HuH-7.5 (cell line): ENCODE measurements around the gene NUDT8.
"Not testable (repeated sequence)": the region's sequence is repeated elsewhere in the genome, so short reads cannot be mapped to it uniquely, and the experiment has no call there.

ENCODE experiments used
- DNase-seq: peaks from one replicate; pipeline ENCODE4 v3.0.0; 2011; ENCODE audit warnings: low spot score

The NUDT8 gene

DNA sequence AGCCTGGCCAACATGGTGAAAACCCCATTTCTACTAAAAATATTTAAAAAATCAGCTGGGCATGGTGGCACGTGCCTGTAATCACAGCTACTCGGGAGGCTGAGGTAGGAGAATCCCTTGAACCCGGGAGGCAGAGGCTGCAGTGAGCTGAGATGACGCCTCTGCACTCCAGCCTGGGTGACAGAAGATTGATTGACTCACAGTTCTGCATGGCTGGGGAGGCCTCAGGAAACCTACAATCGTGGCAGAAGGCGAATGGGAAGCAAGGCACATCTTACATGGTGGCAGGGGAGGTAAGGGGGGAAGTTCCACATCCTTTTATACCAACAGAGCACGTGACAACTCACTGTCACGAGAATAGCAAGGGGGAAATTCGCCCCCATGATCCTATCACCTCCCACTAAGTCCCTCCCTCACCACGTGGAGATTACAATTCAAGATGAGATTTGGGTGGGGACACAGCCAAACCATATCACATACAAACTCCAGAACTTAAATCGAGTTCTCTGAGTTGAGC lies 40.8 kb downstream of the NUDT8 start:
- not testable (repeated sequence) for DNase-seq

DNA sequence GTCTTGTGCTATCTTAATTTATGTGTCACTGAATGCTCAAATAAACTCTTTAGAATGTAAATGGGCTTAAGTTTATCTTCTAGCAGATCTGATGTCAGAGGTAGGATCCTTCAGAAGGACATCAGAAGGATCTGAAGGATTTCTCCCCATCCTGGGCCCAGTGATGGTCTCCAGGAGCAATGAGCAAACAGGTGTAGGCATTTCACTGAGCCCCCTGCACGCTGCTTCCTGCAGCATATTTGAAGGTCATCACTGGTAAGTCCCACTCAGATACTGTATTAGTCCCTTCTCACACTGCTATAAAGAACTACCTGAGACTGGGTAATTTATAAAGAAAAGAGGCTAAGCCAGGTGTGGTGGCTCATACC lies 41.6 kb downstream of the NUDT8 start:
- no peak for DNase-seq

DNA sequence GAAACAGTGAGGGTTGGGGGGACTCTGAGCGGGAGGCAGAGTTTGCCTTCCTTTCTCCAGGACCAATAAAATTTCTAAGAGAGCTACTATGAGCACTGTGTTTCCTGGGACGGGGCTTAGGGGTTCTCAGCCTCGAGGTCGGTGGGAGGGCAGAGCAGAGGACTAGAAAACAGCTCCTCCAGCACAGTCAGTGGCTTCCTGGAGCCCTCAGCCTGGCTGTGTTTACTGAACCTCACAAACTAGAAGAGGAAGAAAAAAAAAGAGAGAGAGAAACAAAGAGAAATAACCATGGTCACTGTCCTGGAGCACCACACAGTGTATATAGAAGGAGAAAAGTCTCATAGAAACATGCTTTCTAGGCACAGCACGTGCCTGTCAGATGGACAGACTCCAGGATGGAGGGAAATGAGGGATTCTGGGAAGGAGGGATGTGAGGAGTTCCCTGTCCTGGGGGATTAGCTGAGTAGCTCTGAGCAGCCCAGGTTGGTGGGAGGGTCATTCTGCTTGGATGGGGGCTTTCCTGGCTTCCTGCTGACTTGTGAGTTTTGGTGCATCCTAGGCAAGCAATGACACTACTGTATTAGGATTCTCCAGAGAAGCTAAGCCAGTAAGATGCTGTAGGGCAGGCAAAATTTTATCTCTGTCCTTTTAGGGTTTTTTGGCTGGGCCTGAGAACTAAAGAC lies 43.0 kb downstream of the NUDT8 start:
- DNase-seq: no peak

DNA sequence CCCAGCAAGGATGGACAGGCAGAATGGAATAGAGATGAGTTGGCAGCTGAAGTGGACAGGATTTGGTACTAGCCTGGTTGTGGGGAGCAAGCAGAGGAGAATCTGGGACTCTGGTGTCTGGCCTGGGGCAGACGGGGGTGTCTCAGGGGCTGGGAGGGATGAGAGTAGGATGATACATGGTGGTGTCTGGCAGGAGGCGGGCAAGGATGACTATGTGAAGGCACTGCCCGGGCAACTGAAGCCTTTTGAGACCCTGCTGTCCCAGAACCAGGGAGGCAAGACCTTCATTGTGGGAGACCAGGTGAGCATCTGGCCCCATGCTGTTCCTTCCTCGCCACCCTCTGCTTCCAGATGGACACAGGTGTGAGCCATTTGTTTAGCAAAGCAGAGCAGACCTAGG lies 43.8 kb downstream of the NUDT8 start:
- DNase-seq: no peak

DNA sequence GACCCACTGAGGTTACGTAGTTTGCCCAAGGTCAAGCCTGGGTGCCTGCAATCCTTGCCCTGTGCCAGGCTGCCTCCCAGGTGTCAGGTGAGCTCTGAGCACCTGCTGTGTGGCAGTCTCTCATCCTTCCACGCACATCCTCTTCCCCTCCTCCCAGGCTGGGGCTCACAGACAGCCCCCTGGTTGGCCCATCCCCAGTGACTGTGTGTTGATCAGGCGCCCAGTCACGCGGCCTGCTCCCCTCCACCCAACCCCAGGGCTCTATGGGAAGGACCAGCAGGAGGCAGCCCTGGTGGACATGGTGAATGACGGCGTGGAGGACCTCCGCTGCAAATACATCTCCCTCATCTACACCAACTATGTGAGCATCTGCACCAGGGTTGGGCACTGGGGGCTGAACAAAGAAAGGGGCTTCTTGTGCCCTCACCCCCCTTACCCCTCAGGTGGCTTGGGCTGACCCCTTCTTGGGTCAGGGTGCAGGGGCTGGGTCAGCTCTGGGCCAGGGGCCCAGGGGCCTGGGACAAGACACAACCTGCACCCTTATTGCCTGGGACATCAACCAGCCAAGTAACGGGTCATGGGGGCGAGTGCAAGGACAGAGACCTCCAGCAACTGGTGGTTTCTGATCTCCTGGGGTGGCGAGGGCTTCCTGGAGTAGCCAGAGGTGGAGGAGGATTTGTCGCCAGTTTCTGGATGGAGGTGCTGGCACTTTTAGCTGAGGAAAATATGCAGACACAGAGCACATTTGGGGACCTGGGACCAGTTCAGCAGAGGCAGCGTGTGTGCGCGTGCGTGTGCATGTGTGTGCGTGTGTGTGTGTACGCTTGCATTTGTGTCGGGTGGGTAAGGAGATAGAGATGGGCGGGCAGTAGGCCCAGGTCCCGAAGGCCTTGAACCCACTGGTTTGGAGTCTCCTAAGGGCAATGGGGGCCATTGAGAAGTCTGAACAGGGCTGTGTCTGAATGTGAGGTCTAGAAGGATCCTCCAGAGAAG lies 44.6 kb downstream of the NUDT8 start:
- no peak for DNase-seq

DNA sequence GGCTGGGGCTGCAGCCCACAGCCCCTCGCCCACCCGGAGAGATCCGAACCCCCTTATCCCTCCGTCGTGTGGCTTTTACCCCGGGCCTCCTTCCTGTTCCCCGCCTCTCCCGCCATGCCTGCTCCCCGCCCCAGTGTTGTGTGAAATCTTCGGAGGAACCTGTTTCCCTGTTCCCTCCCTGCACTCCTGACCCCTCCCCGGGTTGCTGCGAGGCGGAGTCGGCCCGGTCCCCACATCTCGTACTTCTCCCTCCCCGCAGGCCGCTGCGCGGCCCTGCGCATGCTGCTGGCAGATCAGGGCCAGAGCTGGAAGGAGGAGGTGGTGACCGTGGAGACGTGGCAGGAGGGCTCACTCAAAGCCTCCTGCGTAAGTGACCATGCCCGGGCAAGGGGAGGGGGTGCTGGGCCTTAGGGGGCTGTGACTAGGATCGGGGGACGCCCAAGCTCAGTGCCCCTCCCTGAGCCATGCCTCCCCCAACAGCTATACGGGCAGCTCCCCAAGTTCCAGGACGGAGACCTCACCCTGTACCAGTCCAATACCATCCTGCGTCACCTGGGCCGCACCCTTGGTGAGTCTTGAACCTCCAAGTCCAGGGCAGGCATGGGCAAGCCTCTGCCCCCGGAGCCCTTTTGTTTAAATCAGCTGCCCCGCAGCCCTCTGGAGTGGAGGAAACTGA lies 45.4 kb downstream of the NUDT8 start:
- DNase-seq: peak; percentile 69

DNA sequence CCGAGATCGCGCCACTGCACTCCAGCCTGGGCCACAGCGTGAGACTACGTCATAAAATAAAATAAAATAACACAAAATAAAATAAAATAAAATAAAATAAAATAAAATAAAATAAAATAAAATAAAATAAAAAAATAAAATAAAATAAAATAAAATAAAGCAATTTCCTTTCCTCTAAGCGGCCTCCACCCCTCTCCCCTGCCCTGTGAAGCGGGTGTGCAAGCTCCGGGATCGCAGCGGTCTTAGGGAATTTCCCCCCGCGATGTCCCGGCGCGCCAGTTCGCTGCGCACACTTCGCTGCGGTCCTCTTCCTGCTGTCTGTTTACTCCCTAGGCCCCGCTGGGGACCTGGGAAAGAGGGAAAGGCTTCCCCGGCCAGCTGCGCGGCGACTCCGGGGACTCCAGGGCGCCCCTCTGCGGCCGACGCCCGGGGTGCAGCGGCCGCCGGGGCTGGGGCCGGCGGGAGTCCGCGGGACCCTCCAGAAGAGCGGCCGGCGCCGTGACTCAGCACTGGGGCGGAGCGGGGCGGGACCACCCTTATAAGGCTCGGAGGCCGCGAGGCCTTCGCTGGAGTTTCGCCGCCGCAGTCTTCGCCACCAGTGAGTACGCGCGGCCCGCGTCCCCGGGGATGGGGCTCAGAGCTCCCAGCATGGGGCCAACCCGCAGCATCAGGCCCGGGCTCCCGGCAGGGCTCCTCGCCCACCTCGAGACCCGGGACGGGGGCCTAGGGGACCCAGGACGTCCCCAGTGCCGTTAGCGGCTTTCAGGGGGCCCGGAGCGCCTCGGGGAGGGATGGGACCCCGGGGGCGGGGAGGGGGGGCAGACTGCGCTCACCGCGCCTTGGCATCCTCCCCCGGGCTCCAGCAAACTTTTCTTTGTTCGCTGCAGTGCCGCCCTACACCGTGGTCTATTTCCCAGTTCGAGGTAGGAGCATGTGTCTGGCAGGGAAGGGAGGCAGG lies 46.2 kb downstream of the NUDT8 start, which contains the start of gene GSTP1:
TSS of gene GSTP1 (plus strand) at position 566 of the 958 bp plus-strand sequence. CDS start at position 598, 32 bp downstream.
- DNase-seq: peak; percentile 92

DNA sequence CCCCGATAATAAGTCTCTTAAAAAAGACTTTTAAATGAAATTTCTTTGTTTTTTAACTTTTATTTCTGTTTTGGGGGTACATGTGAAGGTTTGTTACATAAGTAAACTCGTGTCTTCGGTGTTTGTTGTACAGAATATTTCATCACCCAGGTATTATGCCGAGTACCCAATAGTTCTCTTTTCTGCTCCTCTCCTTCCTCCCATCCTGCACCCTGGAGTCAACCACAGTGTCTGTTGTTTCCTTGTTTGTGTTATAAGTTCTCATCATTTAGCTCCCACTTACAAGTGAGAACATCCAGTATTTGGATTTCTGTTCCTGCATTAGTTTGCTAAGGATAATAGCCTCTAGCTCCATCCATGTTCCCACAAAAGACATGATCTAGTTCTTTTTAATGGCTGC lies 47.7 kb downstream of the NUDT8 start:
- DNase-seq: no peak

DNA sequence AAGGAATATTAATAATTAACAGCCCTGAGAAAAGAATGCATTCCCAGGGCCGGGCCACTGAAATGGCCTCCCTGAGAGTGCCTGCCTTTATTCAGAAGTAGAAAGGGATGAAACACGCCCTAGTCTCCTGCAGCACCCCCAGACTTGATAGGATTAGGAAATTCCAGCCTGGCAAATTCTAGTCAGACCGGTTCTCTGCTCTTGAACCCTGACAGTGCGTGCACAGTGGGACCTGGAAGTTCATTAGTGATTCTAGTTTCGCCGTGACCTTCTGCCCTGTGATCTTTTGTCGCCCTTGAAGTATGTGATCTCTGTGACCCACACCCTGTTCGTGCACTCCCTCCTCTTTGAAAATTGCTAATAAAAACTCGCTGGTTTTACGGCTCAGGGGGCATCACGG lies 48.3 kb downstream of the NUDT8 start:
- DNase-seq: peak; percentile 86

DNA sequence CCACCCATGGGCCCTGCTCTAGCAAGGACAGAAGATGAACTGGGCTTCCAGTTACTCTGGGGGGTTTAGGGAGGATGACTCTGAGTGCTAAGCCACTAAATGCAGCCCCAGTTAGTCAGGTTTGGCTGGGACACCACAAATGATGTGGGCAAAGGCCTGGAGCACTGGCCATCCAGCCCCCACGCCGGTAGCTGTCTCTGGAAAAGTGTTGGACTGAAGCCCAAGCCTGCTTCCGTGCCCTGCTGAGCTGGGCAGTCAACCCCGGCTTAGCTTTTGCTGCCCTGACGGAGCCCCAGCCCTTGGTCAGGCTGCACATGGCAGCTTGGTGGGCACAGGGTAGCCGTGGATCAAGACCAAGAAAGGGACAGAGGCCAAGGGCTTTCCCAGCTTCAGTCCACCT lies 51.8 kb downstream of the NUDT8 start:
- peak; percentile 9 for DNase-seq
